GM18519 (cell line): Measurements from ENCODE around the gene USH1C.

ENCODE experiments used
- ATAC-seq: cut with Tn5 transposase; IDR thresholded peaks from one replicate; pipeline ENCODE4 v1.9.1; 2021; ENCODE audit warnings: mild to moderate bottlenecking, moderate library complexity; ENCODE audit not compliant: unreplicated experiment, low FRiP score

USH1C gene

GRCh38 chr11:17571431-17572358 lies 27.5 kb upstream of the USH1C start:
- no peak for ATAC-seq

- no peak for ATAC-seq
Observed at GRCh38 chr11:17570034-17570433, 25.8 kb upstream of the USH1C start.

GRCh38 chr11:17568944-17569343 lies 24.7 kb upstream of the USH1C start:
- ATAC-seq: no peak

- ATAC-seq: no peak
Observed at GRCh38 chr11:17564687-17565042, 20.4 kb upstream of the USH1C start.

- ATAC-seq: no peak
Observed at GRCh38 chr11:17563961-17564686, 19.9 kb upstream of the USH1C start.

- no peak for ATAC-seq
Observed at GRCh38 chr11:17563231-17563646, 19.0 kb upstream of the USH1C start.

- ATAC-seq: no peak
Observed at GRCh38 chr11:17561526-17561925, 17.3 kb upstream of the USH1C start.

- no peak for ATAC-seq
Observed at GRCh38 chr11:17561111-17561415, 16.8 kb upstream of the USH1C start.

GRCh38 chr11:17560281-17561110 lies 16.3 kb upstream of the USH1C start:
- ATAC-seq: no peak

- no peak for ATAC-seq
Observed at GRCh38 chr11:17559341-17560087, 15.3 kb upstream of the USH1C start.

- ATAC-seq: no peak
Observed at GRCh38 chr11:17558916-17559315, 14.7 kb upstream of the USH1C start.

GRCh38 chr11:17558025-17558780 lies 14.0 kb upstream of the USH1C start:
- ATAC-seq: no peak

- ATAC-seq: no peak
Observed at GRCh38 chr11:17556999-17557398, 12.8 kb upstream of the USH1C start.

GRCh38 chr11:17554487-17554886 lies 10.3 kb upstream of the USH1C start:
- no peak for ATAC-seq

- no peak for ATAC-seq
Observed at GRCh38 chr11:17553249-17553546, 9.0 kb upstream of the USH1C start.

GRCh38 chr11:17552392-17553248 lies 8.4 kb upstream of the USH1C start:
- no peak for ATAC-seq

GRCh38 chr11:17552041-17552355 lies 7.8 kb upstream of the USH1C start:
- ATAC-seq: no peak

GRCh38 chr11:17551347-17552040 lies 7.3 kb upstream of the USH1C start:
- ATAC-seq: no peak
